ENCODE data around the gene TEDC1. TPM values are rescaled to one million over a fixed set of nuclear protein-coding genes. Genes with fewer than 3 reads are reported as not detected.

TEDC1 gene
- polyA plus RNA-seq, 1 of the 3 experiments (the other 2 are of a cell fraction) = 13.4 TPM

DNA sequence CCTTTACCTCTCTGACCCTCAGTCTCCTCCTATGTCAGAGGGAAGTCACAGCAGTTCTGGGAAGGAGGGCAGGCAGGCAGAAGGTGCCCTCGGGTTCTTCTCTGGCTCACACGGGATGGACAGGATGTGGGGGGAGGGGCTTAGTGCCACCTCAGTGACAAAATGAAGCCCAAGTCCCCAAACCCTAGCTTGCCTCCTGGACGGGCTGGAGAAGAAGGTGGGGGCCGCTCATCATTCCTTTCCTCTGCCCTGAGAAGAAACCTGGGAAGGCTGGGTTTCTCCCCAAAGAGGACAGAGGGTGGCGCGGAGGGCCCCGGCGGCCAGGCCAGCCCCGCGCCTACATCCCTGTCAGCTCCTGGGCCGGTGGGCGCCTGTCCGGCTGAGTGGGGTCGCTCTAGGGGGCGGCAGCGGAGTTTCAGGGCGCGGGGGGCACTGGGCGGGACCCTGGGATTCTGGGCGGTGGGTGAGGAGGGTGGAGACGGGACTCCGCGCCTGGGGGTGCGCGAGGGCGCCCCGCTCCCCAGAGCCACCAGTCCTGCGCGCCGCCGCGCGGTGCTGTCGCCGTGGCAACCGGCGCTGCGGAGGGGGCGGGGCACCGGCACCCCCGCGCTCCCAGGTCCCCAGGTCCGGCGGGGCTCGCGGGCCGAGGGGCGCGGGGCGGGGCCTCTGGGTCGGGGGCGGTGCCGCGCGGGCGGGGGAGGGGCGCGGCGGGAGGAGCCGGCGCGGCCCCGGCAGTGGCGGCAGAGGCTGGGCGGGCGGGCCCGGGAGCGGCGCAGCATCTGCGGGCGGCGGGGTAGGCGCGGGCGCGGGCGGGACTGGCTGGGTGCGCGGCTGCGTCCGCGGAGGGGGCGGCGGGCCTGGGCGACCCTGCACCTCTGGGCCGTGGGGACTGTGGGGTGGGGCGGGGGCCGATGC, 35.1 kb downstream of the TEDC1 start, which contains the start of gene TMEM121:
Gene TMEM121, plus strand, starts transcription at position 723 of the 915 bp plus-strand sequence. CDS start 2,252 bp downstream, outside the sequence.
- Histone ChIP-seq H4K20me1 (ENCODE audit: insufficient read depth) (no peaks in the 10 kb centered on the region), H3K4me3 (ENCODE audit: low read depth in 2 of 2, low read length in 1 of 2) (peak within 1 kb of the TSS; percentile 64 to 69), H3F3A (replicated peaks; ENCODE audit: insufficient read depth) (peaks cover 19% of the 10 kb centered on the region), H3K4me1 (ENCODE audit: control insufficient read depth in 1 of 2, insufficient read depth in 2 of 2, low read depth in 1 of 2, low read length in 1 of 2) (peaks cover 4 to 17% of the 10 kb centered on the region in 2 experiments; a peak in 2 of 4 replicates), H3K9me2 (no peaks in the 10 kb centered on the region), H3K4me2 (peak within 1 kb of the TSS; percentile 98), H3K27me3 (ENCODE audit: insufficient read depth) (no peaks in the 10 kb centered on the region; the same call in 1 of the 2 replicates), H2AFZ (ENCODE audit: low read depth) (peak within 1 kb of the TSS; percentile 65), H3K36me3 (replicated peaks in 1 of 2; ENCODE audit: control insufficient read depth in 1 of 2, insufficient read depth in 2 of 2, low read length in 1 of 2) (peaks cover 0 to 2% of the 10 kb centered on the region in 2 experiments), H3K27ac (ENCODE audit: low read depth in 2 of 2, low read length in 1 of 2) (no peak within 1 kb of the TSS), H3K79me2 (ENCODE audit: insufficient read depth) (no peaks in the 10 kb centered on the region), H3K9me3 (no peaks in the 10 kb centered on the region), H3K9ac (peak within 1 kb of the TSS; percentile 66)
- POLR2A ChIA-PET = no interaction called here
- DNase-seq = peak; percentile 93
- CTCF ChIA-PET = interaction anchor here (1.2 to 5.8 kb wide), 6 partner anchors 10 to 156 kb away, joined by 3 to 61 read pairs (median 9); partner anchors contain the start of gene TEDC1
- TF ChIP-seq, protein P1, sequence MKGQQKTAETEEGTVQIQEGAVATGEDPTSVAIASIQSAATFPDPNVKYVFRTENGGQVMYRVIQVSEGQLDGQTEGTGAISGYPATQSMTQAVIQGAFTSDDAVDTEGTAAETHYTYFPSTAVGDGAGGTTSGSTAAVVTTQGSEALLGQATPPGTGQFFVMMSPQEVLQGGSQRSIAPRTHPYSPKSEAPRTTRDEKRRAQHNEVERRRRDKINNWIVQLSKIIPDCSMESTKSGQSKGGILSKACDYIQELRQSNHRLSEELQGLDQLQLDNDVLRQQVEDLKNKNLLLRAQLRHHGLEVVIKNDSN (IDR thresholded peaks at IDR 0.05; ENCODE audit: borderline replicate concordance, low read depth) = no peak
- TF ChIP-seq EP300 (IDR thresholded peaks at IDR 0.05; ENCODE audit: borderline replicate concordance in 1 of 2, low read depth in 1 of 2, low read length in 1 of 2) = no peak
- TF ChIP-seq RAD21 (IDR thresholded peaks at IDR 0.05; ENCODE audit: low read length) = no peak
- no peak for TF ChIP-seq MXI1 (IDR thresholded peaks at IDR 0.05; ENCODE audit: low read depth, low read length)
- no peak for TF ChIP-seq FOXM1 (IDR thresholded peaks at IDR 0.05; ENCODE audit: low read depth)
- TF ChIP-seq GABPA (IDR thresholded peaks at IDR 0.05; ENCODE audit: low read depth) = no peak
- TF ChIP-seq FOXJ3 (CRISPR knock-in tag; IDR thresholded peaks at IDR 0.05) = no peak
- TF ChIP-seq, protein P2, sequence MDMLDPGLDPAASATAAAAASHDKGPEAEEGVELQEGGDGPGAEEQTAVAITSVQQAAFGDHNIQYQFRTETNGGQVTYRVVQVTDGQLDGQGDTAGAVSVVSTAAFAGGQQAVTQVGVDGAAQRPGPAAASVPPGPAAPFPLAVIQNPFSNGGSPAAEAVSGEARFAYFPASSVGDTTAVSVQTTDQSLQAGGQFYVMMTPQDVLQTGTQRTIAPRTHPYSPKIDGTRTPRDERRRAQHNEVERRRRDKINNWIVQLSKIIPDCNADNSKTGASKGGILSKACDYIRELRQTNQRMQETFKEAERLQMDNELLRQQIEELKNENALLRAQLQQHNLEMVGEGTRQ (IDR thresholded peaks at IDR 0.05; ENCODE audit: borderline replicate concordance, low read depth, low read length) = no peak
- TF ChIP-seq CHD2 (IDR thresholded peaks at IDR 0.05; ENCODE audit: low read length, partially characterized antibody) = no peak
- TF ChIP-seq POLR2AphosphoS5 (IDR thresholded peaks at IDR 0.05; ENCODE audit: low read depth, low read length) = no peak
- TF ChIP-seq JUND (IDR thresholded peaks at IDR 0.05) = no peak
- no peak for TF ChIP-seq NRF1 (IDR thresholded peaks at IDR 0.05; ENCODE audit: low read depth, low read length)
- WGBS (ENCODE audit: low lambda C conversion rate) = 0% methylated on average over 4 of the region's 88 CpGs

DNA sequence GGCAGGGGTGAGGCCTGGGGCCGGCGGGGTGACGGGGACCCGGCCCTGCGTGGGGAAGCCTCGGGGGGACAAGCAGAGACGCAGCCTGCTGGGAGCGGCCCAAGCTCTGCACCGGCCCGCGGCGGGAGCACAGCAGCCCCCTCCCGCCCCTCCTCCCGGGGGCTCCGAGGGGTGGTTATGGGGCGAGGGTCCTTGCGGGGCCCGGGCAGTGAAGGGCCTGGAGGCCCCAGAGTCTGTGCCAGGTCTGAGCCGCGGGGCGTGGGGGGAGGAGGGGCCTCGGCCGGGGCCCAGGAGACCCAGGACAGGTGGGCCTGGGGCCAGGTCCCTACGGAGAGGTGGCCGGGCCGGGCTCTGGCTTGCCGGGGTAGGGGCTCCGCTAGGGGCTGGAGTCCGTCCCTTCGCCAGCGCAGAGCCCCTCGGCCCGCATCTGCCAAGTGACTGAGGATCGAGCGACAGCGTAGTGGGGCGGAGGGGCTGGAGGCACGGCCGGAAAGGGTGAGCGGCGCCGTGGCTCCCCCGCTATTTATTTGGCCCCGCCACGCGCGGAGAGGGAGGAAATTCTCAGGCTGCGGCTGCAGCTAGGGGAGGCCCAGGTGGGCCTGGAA, 35.8 kb downstream of the TEDC1 start:
- ChIA-PET CTCF (interaction anchor here (1.0 to 5.8 kb wide), 7 partner anchors 9 to 78 kb away, joined by 3 to 61 read pairs (median 9); partner anchors contain the start of gene TEDC1), POLR2A (interaction anchor here (0.5 kb wide), 1 partner anchor 175 kb away, joined by 4 read pairs; no protein-coding TSS in a partner anchor)
- 0 out of 2 replicates have a peak overlapping the region, but pooled peaks have one; percentile 35 for H2AFZ ChIP-seq (ENCODE audit: low read depth)

More for the DNA sequence above, 35.8 kb downstream of the TEDC1 start:
- H3K79me2 ChIP-seq (ENCODE audit: insufficient read depth) = no peaks in the 10 kb centered on the region
- H3K9me3 ChIP-seq = no peaks in the 10 kb centered on the region
- peaks cover 4 to 17% of the 10 kb centered on the region in 2 experiments; a peak in 2 of 4 replicates for H3K4me1 ChIP-seq (ENCODE audit: control insufficient read depth in 1 of 2, insufficient read depth in 2 of 2, low read depth in 1 of 2, low read length in 1 of 2)
- no peaks in the 10 kb centered on the region; the same call in 1 of the 2 replicates for H3K27me3 ChIP-seq (ENCODE audit: insufficient read depth)
- H3K4me2 ChIP-seq = peak overlapping the region; percentile 98
- peak; percentile 73 for DNase-seq
- no peaks in the 10 kb centered on the region for H3K9me2 ChIP-seq
- no peak overlapping the region for H3K27ac ChIP-seq (ENCODE audit: low read depth in 2 of 2, low read length in 1 of 2)
- TF ChIP-seq SIN3A (IDR thresholded peaks at IDR 0.05; ENCODE audit: borderline replicate concordance, low read depth, low read length) = no peak
- no peak for TF ChIP-seq RCOR1 (IDR thresholded peaks at IDR 0.05; ENCODE audit: low read length)
- no peak for TF ChIP-seq JUND (IDR thresholded peaks at IDR 0.05)
- TF ChIP-seq NFIC (IDR thresholded peaks at IDR 0.05; ENCODE audit: borderline replicate concordance) = no peak
- no peak for TF ChIP-seq EP300 (IDR thresholded peaks at IDR 0.05; ENCODE audit: borderline replicate concordance in 1 of 2, low read depth in 1 of 2, low read length in 1 of 2)
- no peak for TF ChIP-seq POLR2AphosphoS5 (IDR thresholded peaks at IDR 0.05; ENCODE audit: low read depth, low read length)
- TF ChIP-seq FOXM1 (IDR thresholded peaks at IDR 0.05; ENCODE audit: low read depth) = no peak
- no peak for TF ChIP-seq GABPA (IDR thresholded peaks at IDR 0.05; ENCODE audit: low read depth)
- TF ChIP-seq YY1 (IDR thresholded peaks at IDR 0.05; ENCODE audit: low read depth) = no peak
- no peak for TF ChIP-seq RAD21 (IDR thresholded peaks at IDR 0.05; ENCODE audit: low read length)
- TF ChIP-seq, protein P3, sequence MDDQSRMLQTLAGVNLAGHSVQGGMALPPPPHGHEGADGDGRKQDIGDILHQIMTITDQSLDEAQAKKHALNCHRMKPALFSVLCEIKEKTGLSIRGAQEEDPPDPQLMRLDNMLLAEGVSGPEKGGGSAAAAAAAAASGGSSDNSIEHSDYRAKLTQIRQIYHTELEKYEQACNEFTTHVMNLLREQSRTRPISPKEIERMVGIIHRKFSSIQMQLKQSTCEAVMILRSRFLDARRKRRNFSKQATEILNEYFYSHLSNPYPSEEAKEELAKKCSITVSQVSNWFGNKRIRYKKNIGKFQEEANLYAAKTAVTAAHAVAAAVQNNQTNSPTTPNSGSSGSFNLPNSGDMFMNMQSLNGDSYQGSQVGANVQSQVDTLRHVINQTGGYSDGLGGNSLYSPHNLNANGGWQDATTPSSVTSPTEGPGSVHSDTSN (IDR thresholded peaks at IDR 0.05) = no peak
- no peak for TF ChIP-seq MXI1 (IDR thresholded peaks at IDR 0.05; ENCODE audit: low read depth, low read length)
- no peak for TF ChIP-seq NRF1 (IDR thresholded peaks at IDR 0.05; ENCODE audit: low read depth, low read length)
- no peak for TF ChIP-seq EZH2phosphoT487 (IDR thresholded peaks at IDR 0.05; ENCODE audit: borderline replicate concordance, low read depth)
- no peak for TF ChIP-seq TEAD4 (IDR thresholded peaks at IDR 0.05; ENCODE audit: borderline replicate concordance, insufficient read depth)
- TF ChIP-seq FOXJ3 (CRISPR knock-in tag; IDR thresholded peaks at IDR 0.05) = no peak
- no peak for TF ChIP-seq ELF1 (IDR thresholded peaks at IDR 0.05)
- peak overlapping the region; percentile 66 for H3K9ac ChIP-seq
- peaks cover 19% of the 10 kb centered on the region for H3F3A ChIP-seq (replicated peaks; ENCODE audit: insufficient read depth)
- 9% methylated on average over 9 of the region's 48 CpGs for WGBS (ENCODE audit: low lambda C conversion rate)
- no peaks in the 10 kb centered on the region for H4K20me1 ChIP-seq (ENCODE audit: insufficient read depth)
- peaks cover 0 to 2% of the 10 kb centered on the region in 2 experiments for H3K36me3 ChIP-seq (replicated peaks in 1 of 2; ENCODE audit: control insufficient read depth in 1 of 2, insufficient read depth in 2 of 2, low read length in 1 of 2)
- H3K4me3 ChIP-seq (ENCODE audit: low read depth in 2 of 2, low read length in 1 of 2) = peak overlapping the region; percentile 64 to 69

Measured in SK-N-SH (cell line).